ENCODE measurements around the gene ABHD2. TPM values are rescaled to one million over a fixed set of nuclear protein-coding genes. Genes with fewer than 3 reads are reported as not detected.
"Not testable (repeated sequence)": the region's sequence is repeated elsewhere in the genome, so short reads cannot be mapped to it uniquely, and the experiment has no call there.

The ABHD2 gene
- total RNA-seq, 1 donor from 2014 or later, result 49.1 TPM

DNA sequence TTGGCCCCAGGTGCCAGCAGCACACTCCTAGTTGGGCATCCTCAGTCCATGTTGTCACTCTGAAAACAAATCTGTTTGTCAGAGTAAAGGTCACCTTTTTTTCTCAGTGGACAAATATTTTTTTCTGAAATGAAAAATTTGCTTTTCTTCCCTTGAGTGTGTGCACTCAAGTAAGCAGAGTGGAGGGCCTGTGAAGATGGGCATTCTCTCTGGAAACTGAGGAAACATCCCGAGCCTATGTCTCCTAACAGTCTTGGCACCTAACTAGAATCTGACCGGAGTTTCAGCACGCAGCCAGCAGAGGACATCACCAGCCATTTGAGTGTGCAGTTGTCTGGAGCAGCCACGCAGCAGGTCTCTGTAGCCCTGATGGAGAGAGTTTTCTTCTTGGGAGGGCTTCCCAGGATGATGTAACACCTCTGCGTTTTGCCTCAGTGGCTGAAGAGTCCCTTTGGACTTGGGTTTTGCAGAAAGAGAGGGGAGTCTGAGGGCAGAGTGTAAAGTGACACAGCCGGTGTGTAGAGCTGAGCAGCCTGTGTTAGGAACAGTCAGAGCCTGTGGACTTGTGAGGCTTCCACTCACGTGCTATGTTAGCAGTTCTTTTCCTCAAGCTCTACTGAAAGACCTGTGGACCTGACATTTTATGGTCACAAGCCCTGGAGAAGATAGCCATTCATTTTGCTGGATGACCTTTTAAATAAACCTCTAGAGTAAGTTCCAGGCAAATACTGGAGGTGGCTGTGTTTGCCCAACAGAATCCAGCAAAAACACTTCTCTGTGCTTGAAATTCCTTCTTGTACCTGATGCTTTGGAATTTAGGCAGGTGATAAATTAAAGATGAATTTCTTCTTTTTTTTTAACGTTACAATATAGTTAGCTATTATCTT, 51.6 kb downstream of the ABHD2 start:
- ATAC-seq, result no peak

DNA sequence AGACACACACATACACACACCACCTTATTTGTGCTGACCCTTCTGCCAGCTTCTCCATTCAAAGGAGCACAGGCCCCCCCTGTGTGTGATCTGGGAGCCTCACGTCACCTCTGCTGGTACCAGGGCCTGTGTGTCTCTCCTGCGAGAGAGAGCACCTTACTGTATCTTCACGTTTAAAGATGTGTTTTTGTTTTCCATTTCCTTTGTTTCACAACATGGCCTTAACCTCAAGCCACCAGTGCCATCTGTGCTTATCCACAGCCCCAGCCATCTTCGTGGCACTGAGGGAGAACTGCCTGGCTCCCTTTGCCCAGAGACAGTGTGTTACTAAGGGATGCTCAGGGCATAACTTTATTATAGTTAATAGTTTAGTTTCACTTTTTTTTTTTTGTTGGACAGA, 52.3 kb downstream of the ABHD2 start:
- no peak for ATAC-seq

DNA sequence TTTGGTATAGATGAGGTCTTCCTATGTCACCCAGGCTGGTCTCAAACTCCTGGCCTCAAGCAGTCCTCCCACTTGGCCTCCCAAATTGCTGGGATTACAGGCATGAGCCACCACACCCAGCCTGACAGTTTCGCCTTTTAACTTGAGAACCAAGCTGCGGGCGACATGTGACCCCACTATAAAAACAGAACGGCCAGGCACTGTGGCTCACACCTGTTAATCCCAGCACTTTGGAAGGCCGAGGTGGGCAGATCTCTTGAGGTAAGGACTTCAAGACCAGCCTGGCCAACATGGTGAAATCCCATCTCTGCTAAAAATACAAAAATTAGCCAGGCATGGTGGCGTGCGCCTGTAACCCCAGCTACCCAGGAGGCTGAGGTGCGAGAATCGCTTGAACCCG, 52.9 kb downstream of the ABHD2 start:
- ATAC-seq, result not testable (repeated sequence)

GRCh38 chr15:89141885-89142284, 53.6 kb downstream of the ABHD2 start:
- ATAC-seq, result no peak

DNA sequence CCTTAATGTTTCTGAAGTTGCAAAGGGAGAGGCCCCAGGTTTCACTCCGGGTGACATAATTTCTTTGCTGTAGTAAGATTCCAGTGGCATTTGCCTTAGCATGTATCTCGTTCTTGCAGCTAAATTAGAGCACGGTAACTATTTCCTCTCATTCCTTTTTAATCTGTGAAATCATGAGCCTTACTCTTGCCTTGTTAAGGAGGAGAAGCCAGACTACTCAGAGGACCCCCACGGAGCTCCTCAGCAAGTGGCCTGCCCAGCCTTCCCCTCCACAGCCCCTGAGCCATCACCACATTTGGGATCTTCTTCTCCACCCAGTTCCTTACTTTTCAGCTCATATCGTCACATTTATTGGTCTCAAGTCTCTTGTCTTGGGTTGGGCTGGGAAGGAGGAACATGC, 54.2 kb downstream of the ABHD2 start:
- no peak for ATAC-seq

GRCh38 chr15:89143503-89144162, 55.4 kb downstream of the ABHD2 start:
- no peak for ATAC-seq

- ATAC-seq, result no peak
Observed at GRCh38 chr15:89144491-89144890, 56.2 kb downstream of the ABHD2 start.

DNA sequence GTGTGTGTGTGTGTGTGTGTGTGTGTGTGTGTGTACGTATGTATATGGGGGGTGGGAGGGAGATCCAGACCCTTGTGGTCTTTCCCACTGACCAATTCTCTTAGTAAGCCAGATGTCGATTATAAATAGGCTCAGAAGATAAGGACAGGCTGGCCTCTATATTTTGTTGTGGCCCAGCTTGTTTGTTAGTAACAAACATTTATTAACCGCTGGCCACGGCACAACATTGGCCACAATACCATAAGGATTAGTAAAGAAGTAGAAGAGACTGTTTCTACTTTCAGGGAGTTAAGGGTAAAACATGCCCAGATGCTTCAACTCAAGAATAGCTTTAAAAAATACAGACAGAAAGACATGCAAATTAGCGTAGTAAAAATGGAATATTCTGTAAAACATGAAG, 58.1 kb downstream of the ABHD2 start:
- ATAC-seq, result no peak

- ATAC-seq, result no peak
Observed at GRCh38 chr15:89148126-89148525, 59.9 kb downstream of the ABHD2 start.

GRCh38 chr15:89149501-89150101, 61.3 kb downstream of the ABHD2 start:
- ATAC-seq, result peak; percentile 45

DNA sequence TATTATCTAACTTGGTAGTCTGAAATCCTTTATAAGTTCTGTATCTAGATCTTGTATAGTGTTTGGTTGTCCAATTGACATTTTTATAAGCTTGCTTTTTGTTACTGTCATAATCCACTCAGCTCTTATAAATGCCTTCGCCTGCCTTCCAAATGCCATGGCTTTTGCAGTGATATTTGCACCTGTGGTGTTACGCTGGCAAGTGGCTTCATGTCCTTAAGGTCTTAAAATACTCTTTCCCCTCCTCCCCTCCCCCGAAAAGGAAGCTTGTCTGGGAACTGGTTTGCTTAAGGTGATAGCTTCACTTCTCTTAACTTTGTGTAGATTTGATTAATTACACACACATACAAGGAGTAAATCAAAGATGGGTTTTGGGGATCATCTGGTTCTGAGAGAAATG, 62.0 kb downstream of the ABHD2 start:
- ATAC-seq, result no peak

GRCh38 chr15:89150762-89151664, 62.8 kb downstream of the ABHD2 start:
- ATAC-seq, result no peak

DNA sequence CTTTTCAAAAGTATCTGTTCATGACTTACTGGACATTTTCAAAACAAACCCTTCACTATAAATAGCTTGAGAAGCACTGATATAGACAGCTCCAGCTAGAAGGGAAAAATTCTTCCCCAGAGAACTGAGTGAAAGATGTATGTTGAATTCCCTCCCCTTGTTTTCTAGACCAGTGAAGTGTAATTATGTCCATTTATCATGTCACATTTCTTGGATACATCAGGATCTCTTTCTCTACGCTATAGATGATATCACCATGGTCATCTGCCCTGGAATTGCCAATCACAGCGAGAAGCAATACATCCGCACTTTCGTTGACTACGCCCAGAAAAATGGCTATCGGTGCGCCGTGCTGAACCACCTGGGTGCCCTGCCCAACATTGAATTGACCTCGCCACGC, 66.9 kb downstream of the ABHD2 start:
- no peak for ATAC-seq

DNA sequence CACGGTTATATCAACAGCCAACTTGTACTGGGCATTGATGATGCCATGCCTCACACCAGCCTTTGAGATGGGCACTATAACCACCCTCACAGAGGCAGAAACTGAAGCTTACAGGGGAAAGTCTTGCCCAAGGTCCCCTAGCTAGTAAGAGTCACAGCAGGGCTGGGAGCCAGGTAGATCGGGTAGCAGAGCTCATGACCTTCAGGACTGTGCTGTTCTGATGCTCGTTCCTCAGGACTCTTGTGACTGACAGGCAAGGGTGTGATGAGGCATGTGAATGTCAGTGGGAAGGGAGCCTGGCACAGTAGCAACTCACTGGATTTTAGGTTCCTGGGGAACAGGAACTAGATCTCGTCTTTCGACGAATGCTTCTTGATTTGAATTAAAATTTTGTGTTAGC, 67.4 kb downstream of the ABHD2 start:
- ATAC-seq, result no peak

- ATAC-seq, result no peak
Observed at GRCh38 chr15:89157061-89157460, 68.8 kb downstream of the ABHD2 start.

- ATAC-seq, result no peak
Observed at GRCh38 chr15:89157918-89158564, 69.8 kb downstream of the ABHD2 start.

DNA sequence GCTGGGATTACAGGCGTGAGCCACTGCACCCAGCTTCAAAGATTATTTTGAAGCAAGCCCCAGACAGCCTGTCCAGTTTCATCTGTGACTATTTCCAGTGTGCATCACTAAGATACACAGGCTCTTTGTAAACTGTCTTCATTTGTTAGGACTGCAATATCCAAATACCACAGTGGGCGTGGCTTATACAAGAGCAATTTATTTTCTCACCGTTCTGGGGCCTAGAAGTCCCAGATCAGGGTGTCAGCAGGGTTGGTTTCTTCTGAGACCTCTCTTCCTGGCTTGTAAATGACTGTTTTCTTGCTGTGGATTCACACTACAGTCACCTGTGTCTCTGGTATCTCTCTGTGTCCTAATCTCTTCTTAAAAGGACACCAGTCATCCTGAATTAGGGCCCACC, 73.4 kb downstream of the ABHD2 start:
- ATAC-seq, result no peak

- no peak for ATAC-seq
Observed at GRCh38 chr15:89163271-89164055, 75.2 kb downstream of the ABHD2 start.

- ATAC-seq, result no peak
Observed at GRCh38 chr15:89164712-89165211, 76.5 kb downstream of the ABHD2 start.

GRCh38 chr15:89165677-89166076, 77.4 kb downstream of the ABHD2 start:
- no peak for ATAC-seq
